Sigmoid colon (tissue), 7 donors: ENCODE results near the gene FOXP1. TPM values are rescaled to one million over a fixed set of nuclear protein-coding genes. Genes with fewer than 3 reads are reported as not detected.

ENCODE experiments used
- DNase-seq: peaks from one replicate; pipeline ENCODE4 v3.0.0-alpha.2; 2019
- H3K27ac ChIP-seq, 4 donors: fragments of 200-600 bp; sonication (generic); one replicate each; pipeline ENCODE4 v1.5.1; 2016 to 2019; ENCODE audit warnings: mild to moderate bottlenecking in 1 of 4
- H3K27me3 ChIP-seq, 3 donors: fragments of 200-600 bp; sonication (generic); one replicate each; pipeline ENCODE4 v1.5.1; 2019; ENCODE audit warnings: mild to moderate bottlenecking in 1 of 3
- H3K36me3 ChIP-seq, 4 donors: fragments of 200-600 bp; sonication (generic); one replicate each; pipeline ENCODE4 v1.5.1; 2016 to 2019
- H3K4me1 ChIP-seq, 4 donors: fragments of 200-600 bp; sonication (generic); one replicate each; pipeline ENCODE4 v1.5.1; 2017 to 2019
- H3K4me3 ChIP-seq, 4 donors: fragments of 200-600 bp; sonication (generic); one replicate each; pipeline ENCODE4 v1.5.1; 2017 to 2019; ENCODE audit warnings: mild to moderate bottlenecking in 2 of 4, moderate library complexity in 1 of 4
- H3K9me3 ChIP-seq, 4 donors: fragments of 200-600 bp in 3 of 4; sonication (generic) in 3 of 4; one replicate each; pipeline versions ENCODE4 v1.5.1 to v1.6.1; 2013 to 2019
- EP300 ChIP-seq, 4 donors: sonication (generic); formaldehyde crosslinking; IDR thresholded peaks; one replicate each; pipeline ENCODE4 v1.6.1; 2017; ENCODE audit warnings: antibody characterized with exemption in 4 of 4
- POLR2A ChIP-seq, 2 donors: fragments of 450-650 bp; IDR thresholded peaks; one replicate each; pipeline ENCODE4 v1.6.1; 2016; ENCODE audit warnings: antibody characterized with exemption in 2 of 2, mild to moderate bottlenecking in 2 of 2, moderate library complexity in 2 of 2
- POLR2AphosphoS5 ChIP-seq, 4 donors: sonication (generic); formaldehyde crosslinking; IDR thresholded peaks; one replicate each; pipeline ENCODE4 v1.6.1; 2017; ENCODE audit warnings: antibody characterized with exemption in 4 of 4
- WGBS, 2 donors: extraction: QIAGEN DNeasy Blood & Tissue Kit; methylation state at CpG; one replicate each; pipeline ENCODE4 v1.1.7; 2013; 5-methylcytosine and 5-hydroxymethylcytosine counted together
- intact Hi-C: fragments of 100-400 bp; cut with DNase I; formaldehyde crosslinking; loops from one replicate; pipeline ENCODE4 v1.15.1; 2023
- polyA plus RNA-seq, 3 donors: library from polyadenylated mRNA; stranded (reverse); fragments of 200-250 nt; gene quantifications; one replicate each; pipeline ENCODE4 v1.2.3, GENCODE V29; 2013
- total RNA-seq, 4 donors: library from RNA; depleted of rRNA; stranded (reverse); fragments of >200 nt; gene quantifications; one replicate each; pipeline ENCODE4 v1.1.0, GENCODE V29; 2016
- TF ChIP-seq, protein P1 (sequence below), 4 experiments: fragments of 450-650 bp in 3 of 4; fragments of 200-600 bp in 1 of 4; IDR thresholded peaks; one replicate each; pipeline ENCODE4 v1.5.1; 2016 to 2019; ENCODE audit warnings: antibody characterized with exemption in 4 of 4, mild to moderate bottlenecking in 3 of 4, moderate library complexity in 2 of 4
- donor health status: healthy with polysubstance abuse.
- donor health status: Bipolar disorder and iron deficiency.
- donor health status: healthy.

Gene FOXP1
- total and polyA plus RNA-seq, 7 donors: 13.8 to 232 (median 139) TPM

DNA sequence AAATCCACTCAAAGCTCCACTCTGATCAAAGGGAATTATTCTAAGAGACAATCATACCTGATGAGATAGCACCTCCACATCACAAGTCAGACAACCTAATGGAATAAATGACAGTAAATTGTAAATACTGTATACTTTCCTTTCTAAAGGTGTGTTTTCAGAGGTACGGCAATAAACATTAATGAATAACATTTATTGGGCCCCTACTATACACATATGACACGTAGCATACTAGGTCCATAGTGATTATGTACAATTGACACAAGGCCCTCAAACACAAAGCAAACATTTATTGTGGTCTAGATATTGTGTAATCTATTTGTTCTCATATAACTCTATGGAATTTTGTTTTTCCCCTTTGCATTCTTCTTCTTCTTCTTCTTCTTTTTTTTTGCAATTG is 429.8 kb downstream of the FOXP1 start:
- no peak for DNase-seq
- H3K4me1 ChIP-seq: peaks cover 0 to 4% (median 0%) of the 10 kb centered on the region in 4 donors
- H3K27ac ChIP-seq: no peak overlapping the region
- no peaks in the 10 kb centered on the region for H3K27me3 ChIP-seq
- no peaks in the 10 kb centered on the region for H3K36me3 ChIP-seq
- no peak overlapping the region for H3K4me3 ChIP-seq
- 27 to 67% methylated on average over 2 of the region's 2 CpGs for WGBS, 2 donors
- H3K9me3 ChIP-seq: no peaks in the 10 kb centered on the region
- TF ChIP-seq EP300 (IDR thresholded peaks at IDR 0.05): no peak
- no peak for TF ChIP-seq POLR2A (IDR thresholded peaks at IDR 0.05)
- TF ChIP-seq POLR2AphosphoS5 (IDR thresholded peaks at IDR 0.05): no peak
- TF ChIP-seq, protein P1, sequence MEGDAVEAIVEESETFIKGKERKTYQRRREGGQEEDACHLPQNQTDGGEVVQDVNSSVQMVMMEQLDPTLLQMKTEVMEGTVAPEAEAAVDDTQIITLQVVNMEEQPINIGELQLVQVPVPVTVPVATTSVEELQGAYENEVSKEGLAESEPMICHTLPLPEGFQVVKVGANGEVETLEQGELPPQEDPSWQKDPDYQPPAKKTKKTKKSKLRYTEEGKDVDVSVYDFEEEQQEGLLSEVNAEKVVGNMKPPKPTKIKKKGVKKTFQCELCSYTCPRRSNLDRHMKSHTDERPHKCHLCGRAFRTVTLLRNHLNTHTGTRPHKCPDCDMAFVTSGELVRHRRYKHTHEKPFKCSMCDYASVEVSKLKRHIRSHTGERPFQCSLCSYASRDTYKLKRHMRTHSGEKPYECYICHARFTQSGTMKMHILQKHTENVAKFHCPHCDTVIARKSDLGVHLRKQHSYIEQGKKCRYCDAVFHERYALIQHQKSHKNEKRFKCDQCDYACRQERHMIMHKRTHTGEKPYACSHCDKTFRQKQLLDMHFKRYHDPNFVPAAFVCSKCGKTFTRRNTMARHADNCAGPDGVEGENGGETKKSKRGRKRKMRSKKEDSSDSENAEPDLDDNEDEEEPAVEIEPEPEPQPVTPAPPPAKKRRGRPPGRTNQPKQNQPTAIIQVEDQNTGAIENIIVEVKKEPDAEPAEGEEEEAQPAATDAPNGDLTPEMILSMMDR (IDR thresholded peaks at IDR 0.05): no peak
- intact Hi-C loops: no loop called here

DNA sequence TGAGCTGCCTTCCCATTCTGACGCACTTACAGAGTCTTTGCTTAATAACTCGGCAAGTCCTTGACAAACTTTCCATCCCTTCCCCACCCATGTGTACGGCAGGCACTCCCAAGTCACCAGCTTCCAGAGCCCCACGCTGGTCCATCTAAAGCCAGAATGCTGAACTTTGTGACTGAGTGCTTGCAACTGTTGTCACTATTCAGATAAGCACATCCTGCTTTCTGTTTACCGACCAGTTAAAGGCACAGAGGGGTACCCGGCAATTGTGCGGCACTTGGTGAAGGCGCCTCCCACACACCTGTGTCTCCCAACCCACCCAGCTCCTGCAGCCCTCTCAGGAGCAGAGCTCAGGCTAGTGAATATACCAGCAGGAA is 430.6 kb downstream of the FOXP1 start:
- WGBS, 2 donors: 17 to 69% methylated on average over 8 of the region's 8 CpGs
- Histone ChIP-seq H3K36me3 (no peaks in the 10 kb centered on the region), H3K27me3 (no peaks in the 10 kb centered on the region), H3K27ac (no peak overlapping the region), H3K9me3 (no peaks in the 10 kb centered on the region), H3K4me1 (peaks cover 0 to 4% (median 0%) of the 10 kb centered on the region in 4 donors), H3K4me3 (no peak overlapping the region)
- TF ChIP-seq POLR2AphosphoS5 (IDR thresholded peaks at IDR 0.05) (no peak), POLR2A (IDR thresholded peaks at IDR 0.05) (no peak), EP300 (IDR thresholded peaks at IDR 0.05) (no peak)
- TF ChIP-seq, protein P1 (IDR thresholded peaks at IDR 0.05): no peak
- intact Hi-C loops: no loop called here
- DNase-seq: no peak

DNA sequence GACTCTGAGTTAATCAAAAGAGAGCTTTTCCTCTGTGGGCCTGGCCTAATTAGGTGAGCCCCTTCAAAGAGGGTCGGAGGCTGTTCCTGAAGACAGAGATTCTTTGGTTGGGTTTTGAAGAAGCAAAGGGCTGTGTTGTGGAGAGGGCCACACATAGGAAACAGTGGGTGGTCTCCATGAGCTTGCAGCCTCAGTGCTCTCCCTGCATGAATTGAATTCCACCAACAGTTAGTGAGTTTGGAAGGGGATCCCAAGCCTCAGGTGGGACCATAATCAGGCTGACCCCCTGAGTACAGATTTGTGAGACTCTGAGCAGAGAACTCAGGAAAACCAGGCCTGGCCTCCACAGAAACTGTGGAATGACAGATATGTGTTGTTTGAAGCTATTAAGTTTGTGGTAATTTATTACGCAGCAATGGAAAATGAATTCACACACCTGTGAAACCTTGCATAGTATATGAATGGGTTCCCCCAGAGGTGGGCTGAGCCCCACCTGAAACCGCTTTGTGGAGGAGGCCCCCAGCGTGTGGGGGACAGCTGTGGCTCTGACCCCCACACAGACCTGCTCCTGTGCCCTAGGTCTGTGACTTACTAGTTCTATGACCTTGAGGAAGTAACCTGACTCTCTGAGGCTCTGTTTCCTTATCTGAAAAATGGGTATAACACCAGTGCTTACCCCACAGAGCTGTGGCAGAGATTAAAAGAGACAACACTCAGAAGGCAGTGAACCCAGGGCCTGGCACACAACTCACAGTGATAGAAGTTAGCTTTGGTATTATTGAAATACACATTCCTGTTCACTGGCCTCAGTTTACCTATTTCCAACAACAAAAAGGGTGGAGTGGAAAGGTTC is 431.3 kb downstream of the FOXP1 start:
- Histone ChIP-seq H3K27ac (no peak overlapping the region), H3K9me3 (no peaks in the 10 kb centered on the region), H3K4me3 (no peak overlapping the region), H3K36me3 (no peaks in the 10 kb centered on the region), H3K4me1 (peaks cover 0 to 4% (median 0%) of the 10 kb centered on the region in 4 donors), H3K27me3 (no peaks in the 10 kb centered on the region)
- no peak for DNase-seq
- intact Hi-C loops: no loop called here
- WGBS, 2 donors: 67 to 70% methylated on average over 4 of the region's 4 CpGs
- TF ChIP-seq, protein P1 (IDR thresholded peaks at IDR 0.05): no peak
- TF ChIP-seq EP300 (IDR thresholded peaks at IDR 0.05) (no peak), POLR2A (IDR thresholded peaks at IDR 0.05) (no peak), POLR2AphosphoS5 (IDR thresholded peaks at IDR 0.05) (no peak)

DNA sequence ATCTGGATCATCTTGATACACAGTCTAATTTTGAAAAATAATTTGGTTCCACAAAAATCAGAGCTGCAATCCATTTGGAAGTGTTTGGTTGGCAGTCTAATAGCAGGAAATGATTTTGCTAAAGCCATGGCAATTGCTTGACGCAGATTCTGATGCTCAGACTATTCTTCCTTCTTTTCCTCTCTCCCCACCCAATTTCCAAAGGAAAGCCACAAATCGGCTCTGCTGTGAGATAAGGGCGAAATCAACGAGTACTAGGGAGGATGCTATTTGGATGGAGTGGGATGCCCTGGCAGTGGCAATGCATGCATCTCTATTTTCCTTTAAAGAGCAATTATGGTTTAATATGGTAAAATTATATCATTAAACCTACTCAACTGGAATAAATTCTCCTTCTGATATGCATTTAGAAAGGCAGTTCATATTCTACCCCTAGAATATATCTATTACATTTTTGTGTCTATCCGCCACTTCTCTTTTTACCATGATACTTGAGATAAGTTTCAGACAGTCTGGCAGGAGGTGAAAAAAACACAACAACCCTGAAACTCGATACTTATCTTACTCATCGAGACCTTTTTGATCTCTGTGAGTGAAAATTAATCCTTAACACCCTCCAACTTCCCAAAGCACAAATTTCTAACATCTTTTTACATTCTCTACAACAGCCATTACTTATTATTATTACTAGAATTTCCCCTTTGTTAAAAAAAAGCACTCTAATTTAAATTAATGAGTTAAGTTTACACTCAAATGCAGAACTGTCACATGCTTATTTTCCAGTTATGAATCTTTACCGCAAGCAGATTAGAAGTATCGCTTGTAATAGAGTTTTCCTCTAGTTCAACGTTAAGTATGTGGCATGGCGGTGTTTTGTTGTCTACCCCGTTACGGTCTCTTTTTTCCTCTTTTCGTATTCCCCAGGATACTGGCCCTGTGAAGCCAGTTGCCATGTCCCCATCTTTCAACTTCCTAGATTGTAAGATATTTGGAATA is 433.3 kb downstream of the FOXP1 start:
- DNase-seq: no peak
- Histone ChIP-seq H3K9me3 (no peaks in the 10 kb centered on the region), H3K27ac (no peak overlapping the region), H3K4me1 (no peaks in the 10 kb centered on the region), H3K27me3 (no peaks in the 10 kb centered on the region), H3K4me3 (no peak overlapping the region), H3K36me3 (no peaks in the 10 kb centered on the region)
- intact Hi-C loops: no loop called here
- no peak for TF ChIP-seq EP300 (IDR thresholded peaks at IDR 0.05)
- TF ChIP-seq, protein P1 (IDR thresholded peaks at IDR 0.05): no peak
- no peak for TF ChIP-seq POLR2AphosphoS5 (IDR thresholded peaks at IDR 0.05)
- TF ChIP-seq POLR2A (IDR thresholded peaks at IDR 0.05): no peak
- WGBS, 2 donors: 79 to 87% methylated on average over 14 of the region's 14 CpGs
